ENCODE data around the gene IGFL4. TPM values are rescaled to one million over a fixed set of nuclear protein-coding genes. Genes with fewer than 3 reads are reported as not detected.

IGFL4 gene
- total RNA-seq, 2 donors from 2014 or later: not detected

- Histone ChIP-seq H3K27me3 (replicated peaks; ENCODE audit: insufficient read depth) (no peaks in the 10 kb centered on the region), H3K4me3 (no peak overlapping the region), H3K27ac (no peak overlapping the region), H3K4me1 (replicated peaks) (no peaks in the 10 kb centered on the region), H3K36me3 (no peaks in the 10 kb centered on the region), H3K9me3 (no peaks in the 10 kb centered on the region)
- 24% methylated on average over 14 of the region's 14 CpGs for WGBS
- TF ChIP-seq POLR2AphosphoS5 (IDR thresholded peaks at IDR 0.05): no peak
- TF ChIP-seq POLR2A (IDR thresholded peaks at IDR 0.05): no peak
- TF ChIP-seq, protein P1, sequence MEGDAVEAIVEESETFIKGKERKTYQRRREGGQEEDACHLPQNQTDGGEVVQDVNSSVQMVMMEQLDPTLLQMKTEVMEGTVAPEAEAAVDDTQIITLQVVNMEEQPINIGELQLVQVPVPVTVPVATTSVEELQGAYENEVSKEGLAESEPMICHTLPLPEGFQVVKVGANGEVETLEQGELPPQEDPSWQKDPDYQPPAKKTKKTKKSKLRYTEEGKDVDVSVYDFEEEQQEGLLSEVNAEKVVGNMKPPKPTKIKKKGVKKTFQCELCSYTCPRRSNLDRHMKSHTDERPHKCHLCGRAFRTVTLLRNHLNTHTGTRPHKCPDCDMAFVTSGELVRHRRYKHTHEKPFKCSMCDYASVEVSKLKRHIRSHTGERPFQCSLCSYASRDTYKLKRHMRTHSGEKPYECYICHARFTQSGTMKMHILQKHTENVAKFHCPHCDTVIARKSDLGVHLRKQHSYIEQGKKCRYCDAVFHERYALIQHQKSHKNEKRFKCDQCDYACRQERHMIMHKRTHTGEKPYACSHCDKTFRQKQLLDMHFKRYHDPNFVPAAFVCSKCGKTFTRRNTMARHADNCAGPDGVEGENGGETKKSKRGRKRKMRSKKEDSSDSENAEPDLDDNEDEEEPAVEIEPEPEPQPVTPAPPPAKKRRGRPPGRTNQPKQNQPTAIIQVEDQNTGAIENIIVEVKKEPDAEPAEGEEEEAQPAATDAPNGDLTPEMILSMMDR (IDR thresholded peaks at IDR 0.05): no peak
- no peak for DNase-seq (ENCODE audit: low spot score)
- intact Hi-C loops (cut with DNase I): no loop called here
These were observed 41.1 kb downstream of the IGFL4 start for GRCh38 chr19:45999653-46000121.

DNA sequence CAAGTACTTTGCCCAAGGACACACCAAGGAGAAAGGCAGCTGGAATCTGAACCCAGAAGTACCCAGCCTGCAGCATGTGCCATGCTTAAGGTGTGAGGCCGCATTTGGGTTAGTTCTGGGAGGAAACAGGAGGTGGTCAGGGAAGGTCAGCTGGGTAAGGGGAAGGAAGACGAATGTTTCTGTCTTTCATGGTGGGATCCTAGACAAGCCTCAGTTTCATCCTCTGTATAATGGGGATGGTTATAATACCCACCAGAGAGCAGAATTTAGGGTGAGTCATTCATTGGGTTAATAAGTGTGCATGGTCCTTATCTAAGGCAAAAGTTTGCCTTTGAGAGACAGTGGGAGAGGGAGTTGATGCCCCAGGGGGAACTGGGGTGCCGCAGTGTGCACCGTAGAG, 42.0 kb downstream of the IGFL4 start:
- H3K36me3 ChIP-seq: no peaks in the 10 kb centered on the region
- TF ChIP-seq, protein P1 (IDR thresholded peaks at IDR 0.05): no peak
- TF ChIP-seq POLR2A (IDR thresholded peaks at IDR 0.05): no peak
- TF ChIP-seq POLR2AphosphoS5 (IDR thresholded peaks at IDR 0.05): no peak
- intact Hi-C loops (cut with DNase I): no loop called here
- no peaks in the 10 kb centered on the region for H3K27me3 ChIP-seq (replicated peaks; ENCODE audit: insufficient read depth)
- no peaks in the 10 kb centered on the region for H3K9me3 ChIP-seq
- DNase-seq (ENCODE audit: low spot score): no peak
- H3K27ac ChIP-seq: no peak overlapping the region
- 89% methylated on average over 4 of the region's 4 CpGs for WGBS
- H3K4me1 ChIP-seq (replicated peaks): no peaks in the 10 kb centered on the region
- no peak overlapping the region for H3K4me3 ChIP-seq

GRCh38 chr19:45996933-45997332, 43.9 kb downstream of the IGFL4 start:
- WGBS: 84% methylated on average over 8 of the region's 8 CpGs
- intact Hi-C loops (cut with DNase I): no loop called here

GRCh38 chr19:45995715-45996385, 45.0 kb downstream of the IGFL4 start:
- DNase-seq (ENCODE audit: low spot score): no peak
- WGBS: 12% methylated on average over 13 of the region's 13 CpGs
- Histone ChIP-seq H3K4me1 (replicated peaks) (no peaks in the 10 kb centered on the region), H3K9me3 (no peaks in the 10 kb centered on the region), H3K36me3 (no peaks in the 10 kb centered on the region), H3K4me3 (peak overlapping the region; percentile 60 to 74), H3K27me3 (replicated peaks; ENCODE audit: insufficient read depth) (no peaks in the 10 kb centered on the region), H3K27ac (peak overlapping the region; percentile 54 to 70)
- intact Hi-C loops (cut with DNase I): no loop called here
- no peak for TF ChIP-seq POLR2A (IDR thresholded peaks at IDR 0.05)
- TF ChIP-seq POLR2AphosphoS5 (IDR thresholded peaks at IDR 0.05): no peak
- TF ChIP-seq, protein P1 (IDR thresholded peaks at IDR 0.05): no peak

More at GRCh38 chr19:45996933-45997332, 43.9 kb downstream of the IGFL4 start:
- no peak overlapping the region for H3K4me3 ChIP-seq
- no peaks in the 10 kb centered on the region for H3K4me1 ChIP-seq (replicated peaks)
- TF ChIP-seq, protein P1 (IDR thresholded peaks at IDR 0.05): no peak
- TF ChIP-seq POLR2AphosphoS5 (IDR thresholded peaks at IDR 0.05): no peak
- no peak for TF ChIP-seq POLR2A (IDR thresholded peaks at IDR 0.05)
- no peaks in the 10 kb centered on the region for H3K27me3 ChIP-seq (replicated peaks; ENCODE audit: insufficient read depth)
- H3K36me3 ChIP-seq: no peaks in the 10 kb centered on the region
- no peak for DNase-seq (ENCODE audit: low spot score)
- H3K9me3 ChIP-seq: no peaks in the 10 kb centered on the region
- no peak overlapping the region for H3K27ac ChIP-seq

All from prostate gland (tissue), 2 donors.